IPS-15b (cell line): ENCODE data around the gene ADPRHL1.
A peak's percentile ranks its signal among the peaks of the same experiment; 100 is the strongest.
"Not testable (repeated sequence)": the region's sequence is repeated elsewhere in the genome, so short reads cannot be mapped to it uniquely, and the experiment has no call there.

Experiments
- H3K27me3 ChIP-seq: one replicate; pipeline ENCODE4 v1.6.1; 2013; ENCODE audit warnings: low read length; ENCODE audit not compliant: control insufficient read depth, insufficient read depth
- H3K36me3 ChIP-seq: one replicate; pipeline ENCODE4 v1.6.1; 2013; ENCODE audit warnings: low read length; ENCODE audit not compliant: control insufficient read depth, insufficient read depth
- H3K4me1 ChIP-seq: one replicate; pipeline ENCODE4 v1.6.1; 2013; ENCODE audit warnings: mild to moderate bottlenecking, low read length; ENCODE audit not compliant: control insufficient read depth, insufficient read depth
- H3K4me3 ChIP-seq: one replicate; pipeline ENCODE4 v1.5.1; 2013; ENCODE audit warnings: low read depth, low read length
- H3K9ac ChIP-seq: one replicate; pipeline ENCODE4 v1.6.1; 2013; ENCODE audit warnings: low read depth, mild to moderate bottlenecking, low read length
- H3K9me3 ChIP-seq: one replicate; pipeline ENCODE4 v1.6.1; 2013; ENCODE audit warnings: mild to moderate bottlenecking, low read length; ENCODE audit not compliant: control insufficient read depth, insufficient read depth

The ADPRHL1 gene

DNA sequence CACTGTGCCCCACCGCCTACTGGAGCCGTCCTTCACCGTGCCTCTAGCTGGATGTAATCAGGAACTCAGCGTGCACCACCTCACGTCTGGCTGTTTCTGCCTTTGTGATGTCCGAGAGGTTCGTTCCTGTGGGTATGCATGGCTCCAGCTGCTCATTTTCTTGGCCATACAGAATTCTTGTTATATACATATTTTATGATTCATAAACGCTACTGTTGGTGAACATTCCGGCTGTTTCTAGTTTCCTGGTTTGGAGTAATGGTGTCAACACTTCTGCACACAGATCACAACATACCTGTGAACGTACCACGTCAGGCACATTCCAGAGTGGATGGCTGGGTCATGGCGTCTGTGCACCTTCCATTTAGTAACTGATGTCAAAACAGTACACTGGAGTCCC lies 22.6 kb upstream of the ADPRHL1 start:
- no peaks in the 10 kb centered on the region for H3K9me3 ChIP-seq
- no peak overlapping the region for H3K9ac ChIP-seq
- H3K4me3 ChIP-seq: no peak overlapping the region
- H3K36me3 ChIP-seq: peaks cover 11% of the 10 kb centered on the region
- no peaks in the 10 kb centered on the region for H3K4me1 ChIP-seq
- H3K27me3 ChIP-seq: no peaks in the 10 kb centered on the region

DNA sequence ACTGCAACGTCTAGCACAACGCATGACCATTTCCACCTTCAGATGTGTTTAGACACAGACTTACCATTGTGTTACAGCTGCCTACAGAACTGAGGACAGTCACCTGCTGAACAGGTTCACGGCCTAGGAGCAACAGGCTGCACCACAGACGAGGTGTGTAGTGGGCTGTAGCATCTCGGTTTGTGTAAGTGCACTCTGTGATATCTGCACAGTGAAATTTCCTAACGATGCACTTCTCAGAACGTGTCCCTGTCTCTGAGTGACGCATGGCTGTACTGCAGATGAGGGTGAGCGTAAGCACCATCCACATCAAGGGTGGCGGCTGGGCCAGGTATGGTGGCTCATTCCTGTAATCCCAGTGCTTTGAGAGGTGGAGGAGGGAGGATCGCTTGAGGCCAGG lies 22.0 kb upstream of the ADPRHL1 start:
- Histone ChIP-seq H3K4me1 (no peaks in the 10 kb centered on the region), H3K27me3 (no peaks in the 10 kb centered on the region), H3K4me3 (no peak overlapping the region), H3K9me3 (no peaks in the 10 kb centered on the region), H3K36me3 (peaks cover 11% of the 10 kb centered on the region), H3K9ac (no peak overlapping the region)

DNA sequence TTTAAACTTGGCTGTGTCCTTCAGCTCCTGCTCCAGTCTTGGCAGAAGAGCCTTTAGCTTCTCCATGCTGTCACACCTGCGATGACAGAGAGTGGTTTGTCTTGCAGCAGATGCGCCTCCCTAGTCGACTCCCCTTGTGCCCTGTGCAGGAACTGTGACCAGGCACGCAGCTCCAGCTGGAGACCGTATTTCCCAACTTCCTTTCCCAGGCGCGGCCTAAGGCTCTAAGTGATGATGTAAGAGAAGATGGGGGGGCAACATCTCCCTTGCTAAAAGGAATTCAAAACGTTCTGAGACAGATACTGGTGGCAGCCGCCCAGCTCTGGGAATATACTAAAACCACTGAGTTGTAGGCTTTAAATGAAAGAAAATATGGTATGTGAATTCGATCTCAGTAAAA lies 20.9 kb upstream of the ADPRHL1 start:
- peaks cover 11% of the 10 kb centered on the region for H3K36me3 ChIP-seq
- no peak overlapping the region for H3K4me3 ChIP-seq
- no peak overlapping the region for H3K9ac ChIP-seq
- no peaks in the 10 kb centered on the region for H3K9me3 ChIP-seq
- H3K4me1 ChIP-seq: no peaks in the 10 kb centered on the region
- no peaks in the 10 kb centered on the region for H3K27me3 ChIP-seq

DNA sequence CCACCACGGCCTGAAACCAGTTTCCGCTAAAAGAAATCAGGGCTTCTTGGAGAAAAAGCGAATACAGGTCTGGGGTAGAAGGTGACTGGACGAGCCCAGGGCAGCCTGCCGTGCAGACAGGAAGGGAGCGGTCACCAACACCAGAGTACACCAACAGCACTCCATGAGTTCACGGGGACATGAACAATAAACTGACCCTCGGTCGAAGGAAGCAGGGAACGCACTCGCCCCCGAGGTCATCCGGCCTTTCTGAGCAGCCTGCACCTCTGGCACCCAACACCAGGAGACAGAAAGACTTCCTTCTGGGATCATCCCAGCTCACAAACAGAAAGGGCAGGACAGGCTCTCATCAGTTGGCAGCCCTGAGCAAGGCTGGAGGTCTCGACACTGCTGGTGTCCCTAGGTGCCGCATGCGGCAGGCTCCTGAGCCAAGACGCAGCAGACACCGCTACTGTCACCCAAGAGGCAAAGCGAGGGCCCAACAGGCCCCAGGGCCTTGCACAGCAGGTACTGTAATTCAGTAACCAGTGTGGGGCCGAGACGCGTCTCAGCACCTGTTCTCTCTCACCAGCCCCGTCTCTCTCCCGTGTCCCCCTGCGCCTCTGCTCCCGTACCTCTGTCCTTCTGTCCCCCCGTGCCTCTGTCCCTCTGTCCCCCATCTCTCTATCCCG lies 19.2 kb upstream of the ADPRHL1 start:
- H3K36me3 ChIP-seq: peaks cover 11% of the 10 kb centered on the region
- H3K4me1 ChIP-seq: peaks cover 4% of the 10 kb centered on the region
- no peak overlapping the region for H3K9ac ChIP-seq
- H3K9me3 ChIP-seq: no peaks in the 10 kb centered on the region
- no peaks in the 10 kb centered on the region for H3K27me3 ChIP-seq
- no peak overlapping the region for H3K4me3 ChIP-seq

DNA sequence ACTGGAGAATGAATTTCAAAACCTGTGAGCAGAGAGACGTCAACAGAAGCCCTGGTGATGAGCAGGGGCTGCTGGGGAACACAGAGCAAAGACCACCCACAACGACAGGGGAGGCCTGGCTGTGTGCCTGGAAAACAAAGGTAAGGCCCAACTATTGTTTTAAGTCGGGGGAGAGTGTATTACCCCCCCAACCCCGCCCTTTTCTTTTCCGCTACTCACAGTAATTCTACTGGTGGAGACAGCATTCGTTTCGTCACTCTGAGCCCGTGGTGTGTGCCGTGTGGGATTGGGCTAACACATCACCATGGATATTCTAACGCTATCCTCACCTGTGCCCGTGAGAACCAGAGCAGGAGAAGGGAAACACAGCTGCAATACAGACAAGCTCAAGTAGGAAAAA lies 18.6 kb upstream of the ADPRHL1 start:
- Histone ChIP-seq H3K9ac (no peak overlapping the region), H3K9me3 (no peaks in the 10 kb centered on the region), H3K27me3 (no peaks in the 10 kb centered on the region), H3K4me1 (peaks cover 4% of the 10 kb centered on the region), H3K4me3 (no peak overlapping the region), H3K36me3 (peaks cover 11% of the 10 kb centered on the region)

DNA sequence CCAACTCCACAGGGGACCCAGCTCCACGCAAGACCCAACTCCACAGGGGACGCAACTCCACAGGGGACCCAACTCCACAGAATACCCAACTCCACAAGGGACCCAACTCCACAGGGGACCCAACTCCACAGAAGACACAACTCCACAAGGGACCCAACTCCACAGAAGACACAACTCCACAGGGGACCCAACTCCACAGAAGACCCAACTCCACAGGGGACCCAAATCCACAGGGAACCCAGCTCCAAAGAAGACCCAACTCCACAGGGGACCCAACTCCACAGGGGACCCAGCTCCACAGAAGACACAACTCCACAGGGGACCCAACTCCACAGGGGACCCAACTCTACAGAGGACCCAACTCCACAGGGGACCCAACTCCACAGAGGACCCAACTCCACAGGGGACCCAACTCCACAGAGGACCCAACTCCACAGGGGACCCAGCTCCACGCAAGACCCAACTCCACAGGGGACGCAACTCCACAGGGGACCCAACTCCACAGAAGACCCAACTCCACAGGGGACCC lies 17.4 kb upstream of the ADPRHL1 start:
- H3K4me1 ChIP-seq, H3K9me3 ChIP-seq, H3K4me3 ChIP-seq, H3K27me3 ChIP-seq, H3K9ac ChIP-seq: not testable (repeated sequence)
- peaks cover 11% of the 10 kb centered on the region for H3K36me3 ChIP-seq

DNA sequence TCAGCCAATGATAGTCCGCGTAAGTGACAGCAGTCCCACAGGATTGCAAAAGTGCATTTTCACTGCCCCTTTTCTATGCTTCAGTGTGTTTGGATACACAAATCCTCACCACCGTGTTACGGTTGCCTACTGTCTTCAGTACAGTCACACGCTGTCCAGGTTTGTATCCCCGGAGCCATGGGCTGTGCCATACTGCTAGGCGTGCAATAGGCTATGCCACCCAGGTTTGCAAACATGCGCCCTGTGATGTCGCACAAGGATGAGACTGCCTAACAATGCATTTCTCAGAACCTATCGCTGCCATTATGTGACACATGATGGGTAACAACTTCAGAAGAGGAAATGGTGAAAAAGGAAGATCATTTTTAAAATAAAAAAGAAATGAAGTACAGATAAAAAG lies 16.8 kb upstream of the ADPRHL1 start:
- Histone ChIP-seq H3K36me3 (peaks cover 5% of the 10 kb centered on the region), H3K9me3 (no peaks in the 10 kb centered on the region), H3K27me3 (no peaks in the 10 kb centered on the region), H3K9ac (no peak overlapping the region), H3K4me1 (peaks cover 4% of the 10 kb centered on the region), H3K4me3 (no peak overlapping the region)

DNA sequence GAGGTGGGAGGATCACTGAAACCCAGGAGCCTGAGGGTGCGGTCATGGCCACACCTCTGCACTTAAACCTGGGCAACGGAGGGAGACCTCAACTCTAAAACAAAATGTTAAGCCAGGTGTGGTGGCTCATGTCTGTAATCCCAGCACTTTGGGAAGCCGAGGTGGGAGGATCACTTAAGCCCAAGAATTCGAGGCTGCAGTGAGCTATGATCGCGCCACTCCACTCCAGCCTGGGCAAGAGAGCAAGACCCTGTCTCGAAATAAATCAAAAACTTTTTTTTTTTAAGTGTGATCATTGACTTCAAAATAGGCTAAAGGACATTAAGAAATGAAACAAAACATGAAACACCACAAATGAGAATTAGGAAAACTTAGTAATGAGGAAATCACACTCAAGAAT lies 16.3 kb upstream of the ADPRHL1 start:
- Histone ChIP-seq H3K27me3 (no peaks in the 10 kb centered on the region), H3K9me3 (no peaks in the 10 kb centered on the region), H3K4me3 (no peak overlapping the region), H3K36me3 (peaks cover 7% of the 10 kb centered on the region), H3K9ac (peak overlapping the region; percentile 2), H3K4me1 (peaks cover 4% of the 10 kb centered on the region)

DNA sequence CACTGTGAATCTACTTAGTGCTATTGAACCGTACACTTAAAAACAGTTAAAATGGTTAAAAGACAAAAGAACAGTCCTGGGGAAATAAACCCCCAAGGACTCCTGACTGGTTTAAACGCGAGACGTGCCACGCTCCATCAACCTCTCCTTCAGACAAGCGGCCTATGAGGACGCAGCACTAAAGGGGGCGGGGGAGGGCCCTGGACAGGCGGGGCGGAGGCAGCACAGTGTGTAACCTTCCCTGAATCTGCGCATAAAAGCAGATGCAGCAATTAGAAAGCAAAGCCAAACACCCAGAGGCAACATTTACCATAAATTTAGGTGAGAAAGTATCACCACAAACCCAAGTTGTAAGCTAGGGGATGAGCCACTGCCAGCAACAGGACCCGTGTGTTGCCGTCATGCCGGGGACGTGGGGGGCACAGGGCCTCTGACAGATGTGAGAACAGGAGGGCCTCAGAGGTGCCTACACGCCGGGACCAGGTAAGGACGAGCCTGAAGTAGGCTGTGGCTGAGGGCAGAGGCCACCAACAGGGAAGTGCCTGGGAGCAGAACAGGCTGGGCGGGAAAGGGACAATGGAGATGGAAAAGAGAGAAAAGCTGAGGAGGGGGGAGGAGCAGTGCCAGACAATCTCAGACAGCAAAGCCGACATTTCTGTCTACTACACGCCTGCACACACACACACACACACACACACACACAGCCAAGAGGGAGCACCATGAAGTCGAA lies 15.3 kb upstream of the ADPRHL1 start:
- Histone ChIP-seq H3K36me3 (peaks cover 6% of the 10 kb centered on the region), H3K4me1 (peaks cover 4% of the 10 kb centered on the region), H3K9ac (peak overlapping the region; percentile 54), H3K9me3 (no peaks in the 10 kb centered on the region), H3K4me3 (peak overlapping the region; percentile 1), H3K27me3 (no peaks in the 10 kb centered on the region)

DNA sequence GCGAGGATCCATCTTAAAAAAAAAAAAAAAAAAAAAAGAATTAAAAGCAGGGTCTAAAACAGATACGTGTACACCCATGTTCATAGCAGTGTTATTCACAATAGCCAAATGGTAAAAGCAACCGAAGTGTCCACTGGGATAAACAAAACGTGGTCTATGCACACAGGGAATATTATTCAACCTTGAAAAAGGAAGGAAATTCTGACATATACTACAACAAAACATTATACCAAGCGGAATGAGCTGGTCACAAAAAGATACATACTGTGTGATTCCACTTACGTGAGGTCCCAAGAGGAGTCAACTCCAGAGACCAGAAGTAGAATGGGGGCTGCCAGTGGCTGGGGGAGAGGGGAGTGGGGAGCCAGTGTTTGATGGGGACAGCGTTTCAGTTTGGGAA lies 14.7 kb upstream of the ADPRHL1 start:
- H3K9ac ChIP-seq: no peak overlapping the region
- peaks cover 6% of the 10 kb centered on the region for H3K36me3 ChIP-seq
- no peaks in the 10 kb centered on the region for H3K27me3 ChIP-seq
- H3K9me3 ChIP-seq: no peaks in the 10 kb centered on the region
- peaks cover 4% of the 10 kb centered on the region for H3K4me1 ChIP-seq
- H3K4me3 ChIP-seq: no peak overlapping the region

DNA sequence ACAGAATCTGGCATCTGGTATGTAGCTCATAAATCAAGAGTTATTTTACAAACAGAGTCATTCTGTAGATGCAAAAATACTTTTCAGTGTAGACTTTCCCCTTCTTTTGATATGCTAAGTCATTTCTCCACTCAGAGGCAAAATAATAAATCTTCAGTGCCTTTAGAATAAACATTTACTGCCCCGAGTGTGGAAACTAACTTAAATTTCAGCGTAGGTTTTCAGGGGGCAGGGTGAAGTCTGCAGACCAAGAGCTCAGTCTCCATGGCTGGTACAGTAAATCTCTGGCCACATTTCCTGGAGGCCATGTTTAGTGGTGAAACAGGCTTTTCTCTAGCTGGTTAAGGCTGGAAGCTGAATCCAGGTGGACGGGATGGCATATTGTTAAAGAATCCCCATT lies 13.1 kb upstream of the ADPRHL1 start:
- Histone ChIP-seq H3K36me3 (peaks cover 6% of the 10 kb centered on the region), H3K4me1 (peaks cover 4% of the 10 kb centered on the region), H3K27me3 (no peaks in the 10 kb centered on the region), H3K9ac (no peak overlapping the region), H3K4me3 (no peak overlapping the region), H3K9me3 (no peaks in the 10 kb centered on the region)

DNA sequence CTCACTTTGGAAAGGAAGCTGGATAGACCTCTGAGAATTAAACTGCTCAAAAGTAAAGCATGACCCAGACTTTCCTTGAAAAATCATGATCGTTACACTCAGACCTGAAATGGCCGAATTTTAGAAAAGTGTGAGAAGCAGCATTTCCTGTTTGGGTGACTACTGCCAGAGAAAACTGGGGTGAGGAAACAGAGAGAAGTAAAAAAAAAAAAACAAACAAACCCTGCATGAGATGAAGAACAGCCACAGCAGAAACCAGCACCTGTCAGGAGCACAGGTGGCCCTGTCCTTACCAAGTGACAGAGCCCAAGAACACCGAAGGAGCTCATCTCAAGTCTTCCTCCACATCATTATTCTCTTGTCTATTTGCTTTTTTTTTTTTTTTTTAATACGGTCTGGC lies 12.0 kb upstream of the ADPRHL1 start:
- Histone ChIP-seq H3K9ac (no peak overlapping the region), H3K27me3 (no peaks in the 10 kb centered on the region), H3K4me3 (no peak overlapping the region), H3K9me3 (no peaks in the 10 kb centered on the region), H3K4me1 (peaks cover 4% of the 10 kb centered on the region), H3K36me3 (peaks cover 11% of the 10 kb centered on the region)
